Trophoblast cell (in vitro differentiated cells and primary cell): ENCODE data around the gene KNG1. TPM values are rescaled to one million over a fixed set of nuclear protein-coding genes. Genes with fewer than 3 reads are reported as not detected.

Source experiments
- DNase-seq, 2 donors: peaks; one replicate each; pipeline ENCODE4 v3.0.0-alpha.2; 2016
- H2AFZ ChIP-seq: 2 replicates; pipeline ENCODE4 v1.6.1; 2013; ENCODE audit warnings: low read length, moderate library complexity, mild to moderate bottlenecking; ENCODE audit not compliant: insufficient read depth, poor library complexity
- H2AK5ac ChIP-seq: 2 replicates; pipeline ENCODE4 v1.6.1; 2013; ENCODE audit warnings: mild to moderate bottlenecking, low read length
- H2BK120ac ChIP-seq: 2 replicates; pipeline ENCODE4 v1.6.1; 2013; ENCODE audit warnings: low read length, mild to moderate bottlenecking, moderate library complexity; ENCODE audit not compliant: insufficient read depth, poor library complexity
- H2BK12ac ChIP-seq: 2 replicates; pipeline ENCODE4 v1.6.1; 2013; ENCODE audit warnings: mild to moderate bottlenecking, low read length, moderate library complexity
- H2BK5ac ChIP-seq: 2 replicates; pipeline ENCODE4 v1.6.1; 2013; ENCODE audit warnings: low read length, low read depth, moderate library complexity, mild to moderate bottlenecking; ENCODE audit not compliant: poor library complexity
- H3K14ac ChIP-seq: 2 replicates; pipeline ENCODE4 v1.6.1; 2013; ENCODE audit warnings: mild to moderate bottlenecking, low read length
- H3K18ac ChIP-seq: 2 replicates; pipeline ENCODE4 v1.6.1; 2013; ENCODE audit warnings: mild to moderate bottlenecking, low read length
- H3K23ac ChIP-seq: 2 replicates; pipeline ENCODE4 v1.6.1; 2013; ENCODE audit warnings: low read length
- H3K27ac ChIP-seq: 2 replicates; pipeline ENCODE4 v1.5.1; 2013; ENCODE audit warnings: low read depth, mild to moderate bottlenecking, inconsistent platforms, low read length, moderate library complexity
- H3K27me3 ChIP-seq: 2 replicates; pipeline ENCODE4 v1.6.1; 2013; ENCODE audit warnings: inconsistent platforms, mild to moderate bottlenecking, low read length, moderate library complexity; ENCODE audit not compliant: insufficient read depth
- H3K36me3 ChIP-seq, 2 experiments: 1 replicate in 1 of 2; 2 replicates in 1 of 2; pipeline ENCODE4 v1.6.1; 2013; ENCODE audit warnings: low read length in 2 of 2, mild to moderate bottlenecking in 2 of 2, moderate library complexity in 1 of 2; ENCODE audit not compliant: insufficient read depth in 2 of 2, control insufficient read depth in 1 of 2
- H3K4ac ChIP-seq: 2 replicates; pipeline ENCODE4 v1.6.1; 2013; ENCODE audit warnings: low read depth, mild to moderate bottlenecking, low read length, moderate library complexity
- H3K4me1 ChIP-seq, 2 experiments: 1 replicate in 1 of 2; 2 replicates in 1 of 2; pipeline ENCODE4 v1.6.1; 2013; ENCODE audit warnings: low read length in 2 of 2, mild to moderate bottlenecking in 2 of 2, moderate library complexity in 1 of 2; ENCODE audit not compliant: insufficient read depth in 2 of 2, control insufficient read depth in 1 of 2
- H3K4me2 ChIP-seq: 2 replicates; pipeline ENCODE4 v1.6.1; 2013; ENCODE audit warnings: inconsistent platforms, mild to moderate bottlenecking, low read length, moderate library complexity
- H3K4me3 ChIP-seq: 2 replicates; pipeline ENCODE4 v1.5.1; 2013; ENCODE audit warnings: mild to moderate bottlenecking, low read depth, low read length, inconsistent platforms
- H3K79me1 ChIP-seq: one replicate; pipeline ENCODE4 v1.6.1; 2013; ENCODE audit warnings: low read length
- H3K79me2 ChIP-seq: 2 replicates; pipeline ENCODE4 v1.6.1; 2013; ENCODE audit warnings: low read length, mild to moderate bottlenecking; ENCODE audit not compliant: control insufficient read depth, insufficient read depth, poor library complexity
- H3K9ac ChIP-seq: 2 replicates; pipeline ENCODE4 v1.6.1; 2013; ENCODE audit warnings: mild to moderate bottlenecking, low read length
- H3K9me3 ChIP-seq: 2 replicates; pipeline ENCODE4 v1.6.1; 2013; ENCODE audit warnings: low read depth, mild to moderate bottlenecking, control low read depth, inconsistent platforms, low read length; ENCODE audit not compliant: insufficient read depth
- H4K12ac ChIP-seq: 2 replicates; pipeline ENCODE4 v1.6.1; 2013; ENCODE audit warnings: low read depth, mild to moderate bottlenecking, low read length, moderate library complexity
- H4K8ac ChIP-seq: 2 replicates; pipeline ENCODE4 v1.6.1; 2013; ENCODE audit warnings: low read depth, mild to moderate bottlenecking, low read length, moderate library complexity
- H4K91ac ChIP-seq: one replicate; pipeline ENCODE4 v1.6.1; 2013; ENCODE audit warnings: low read depth, mild to moderate bottlenecking, low read length, moderate library complexity
- WGBS: extraction: QIAGEN DNeasy Blood & Tissue Kit; methylation state at CpG from one replicate; pipeline ENCODE4 v1.1.7; 2013; ENCODE audit warnings: missing lambda C conversion rate; ENCODE audit not compliant: insufficient read length, insufficient coverage; ENCODE audit errors: extremely low coverage; 5-methylcytosine and 5-hydroxymethylcytosine counted together
- polyA plus RNA-seq: library from polyadenylated mRNA; stranded (reverse); fragments of 200-250 nt; gene quantifications from 2 replicates; pipeline ENCODE4 v1.2.3, GENCODE V29; 2013

The KNG1 gene
- polyA plus RNA-seq = 0.01 TPM in 1 of 2 replicates, not detected in the other

DNA sequence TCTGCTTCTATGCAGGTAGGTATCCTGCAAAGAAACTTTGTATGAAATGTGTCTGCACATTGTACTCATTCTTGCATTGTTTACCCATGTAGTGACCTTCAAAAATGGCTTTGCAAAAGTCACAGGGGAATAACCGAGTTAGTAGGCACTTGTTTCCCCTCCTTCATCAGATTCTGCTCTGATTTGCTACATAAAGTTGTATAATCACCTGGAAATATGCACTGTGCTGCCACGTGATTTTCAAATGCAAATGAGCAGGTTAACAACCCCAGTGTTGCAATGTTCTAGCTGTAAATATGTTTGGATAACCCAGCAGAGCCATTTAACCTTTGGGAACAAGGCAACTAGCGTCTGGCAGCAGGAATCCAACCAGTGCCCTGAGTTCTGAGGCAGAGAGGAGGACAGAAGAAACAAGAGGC is at the start of gene KNG1:
KNG1 (plus strand) TSS at position 321 of the 419 bp plus-strand sequence. CDS start 184 bp downstream, outside the sequence.
- H3K4ac ChIP-seq = no peak within 1 kb of the TSS

DNA sequence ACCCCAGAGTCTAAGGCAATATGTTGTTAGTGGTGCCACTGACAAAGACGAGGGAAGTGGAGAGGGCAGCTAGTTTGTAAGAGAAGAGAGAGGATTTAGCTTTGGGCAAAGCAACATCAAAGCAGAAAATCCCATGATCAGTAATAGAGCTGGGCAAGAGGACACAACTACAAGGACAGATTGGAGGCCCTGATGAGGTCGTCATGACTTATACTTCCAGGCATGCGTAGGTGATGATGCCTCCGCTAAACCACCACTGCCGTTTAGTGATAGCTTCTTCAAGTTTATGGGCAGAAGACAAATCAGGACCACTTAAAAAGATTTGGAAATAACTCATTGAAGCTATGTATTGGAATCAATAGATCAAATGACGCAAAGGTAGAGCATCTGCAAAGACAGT is 48.7 kb upstream of the KNG1 start:
- no CpG with 5 or more reads among the region's 6 CpGs for WGBS
- H3K4me1 ChIP-seq = peaks cover 2 to 5% of the 10 kb centered on the region in 2 experiments
- no peaks in the 10 kb centered on the region for H3K36me3 ChIP-seq
- no peak overlapping the region for H3K4me2 ChIP-seq
- no peak for DNase-seq
- H3K4ac ChIP-seq = no peak overlapping the region
- no peak overlapping the region for H3K9ac ChIP-seq
- H3K79me2 ChIP-seq = no peaks in the 10 kb centered on the region
- no peak overlapping the region for H4K91ac ChIP-seq
- no peak overlapping the region for H2BK120ac ChIP-seq
- H3K14ac ChIP-seq = no peak overlapping the region
- H3K79me1 ChIP-seq = no peaks in the 10 kb centered on the region
- no peak overlapping the region for H3K4me3 ChIP-seq
- no peak overlapping the region for H4K8ac ChIP-seq
- no peak overlapping the region for H3K18ac ChIP-seq
- no peak overlapping the region for H3K27ac ChIP-seq
- no peaks in the 10 kb centered on the region for H3K27me3 ChIP-seq
- no peaks in the 10 kb centered on the region for H3K9me3 ChIP-seq
- no peak overlapping the region for H2AFZ ChIP-seq
- H2AK5ac ChIP-seq = no peak overlapping the region
- no peak overlapping the region for H2BK12ac ChIP-seq
- no peak overlapping the region for H2BK5ac ChIP-seq
- no peak overlapping the region for H4K12ac ChIP-seq
- H3K23ac ChIP-seq = no peak overlapping the region

More for the DNA sequence above, at the start of gene KNG1:
- Histone ChIP-seq H4K91ac (no peak within 1 kb of the TSS), H2BK12ac (no peak within 1 kb of the TSS), H3K23ac (no peak within 1 kb of the TSS), H3K27me3 (no peaks in the 10 kb centered on the region), H3K79me2 (no peaks in the 10 kb centered on the region), H2AK5ac (no peak within 1 kb of the TSS), H4K12ac (no peak within 1 kb of the TSS), H2BK120ac (no peak within 1 kb of the TSS), H3K36me3 (no peaks in the 10 kb centered on the region), H3K9ac (no peak within 1 kb of the TSS), H4K8ac (no peak within 1 kb of the TSS), H2BK5ac (no peak within 1 kb of the TSS), H3K18ac (no peak within 1 kb of the TSS), H2AFZ (no peak within 1 kb of the TSS), H3K14ac (no peak within 1 kb of the TSS), H3K4me1 (no peaks in the 10 kb centered on the region), H3K27ac (no peak within 1 kb of the TSS), H3K9me3 (peaks cover 1% of the 10 kb centered on the region), H3K79me1 (no peaks in the 10 kb centered on the region), H3K4me2 (no peak within 1 kb of the TSS), H3K4me3 (no peak within 1 kb of the TSS)
- DNase-seq = peak in 1 of 2 donors; percentile 13
- no CpG with 5 or more reads among the region's 3 CpGs for WGBS

DNA sequence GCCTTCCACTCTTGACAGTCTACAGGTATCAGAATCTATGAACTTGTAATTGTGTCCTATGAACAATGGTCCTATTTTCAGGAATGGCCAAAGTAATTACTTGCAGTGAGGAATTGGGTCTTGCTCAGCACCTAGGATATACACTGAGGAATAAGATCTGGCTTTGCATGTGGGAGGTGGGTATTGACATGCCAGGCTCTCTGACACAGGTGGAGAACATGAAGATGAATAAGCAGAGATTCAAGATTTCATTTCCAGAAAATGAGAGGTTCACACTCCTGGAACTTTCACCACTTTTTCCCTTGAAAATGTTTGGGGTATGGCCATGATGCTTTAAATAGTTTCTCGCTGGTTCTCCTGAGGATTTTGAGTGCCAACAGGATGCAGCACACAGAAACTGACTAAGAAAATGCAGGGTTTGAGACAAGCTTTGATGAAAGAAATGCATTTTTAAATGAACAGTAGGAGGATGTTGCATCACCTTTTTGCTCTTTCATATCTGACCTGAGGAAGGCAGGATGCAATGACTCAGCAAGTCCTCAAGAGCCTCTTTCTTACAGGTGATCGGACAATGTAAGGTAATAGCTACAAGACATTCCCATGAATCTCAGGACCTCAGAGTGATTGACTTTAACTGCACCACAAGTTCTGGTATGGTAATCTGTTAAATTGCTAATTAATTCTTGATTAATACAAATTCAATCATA is 47.6 kb upstream of the KNG1 start:
- H2AFZ ChIP-seq = no peak overlapping the region
- H3K79me2 ChIP-seq = no peaks in the 10 kb centered on the region
- no peak overlapping the region for H4K8ac ChIP-seq
- no peak overlapping the region for H2BK12ac ChIP-seq
- no peak overlapping the region for H3K14ac ChIP-seq
- H3K4me1 ChIP-seq = peaks cover 0 to 2% of the 10 kb centered on the region in 2 experiments
- H3K4me2 ChIP-seq = no peak overlapping the region
- peak in 1 of 2 donors; percentile 28 for DNase-seq
- no peak overlapping the region for H2BK120ac ChIP-seq
- H3K4ac ChIP-seq = no peak overlapping the region
- WGBS = no CpG with 5 or more reads among the region's 2 CpGs
- H3K27ac ChIP-seq = no peak overlapping the region
- H3K27me3 ChIP-seq = no peaks in the 10 kb centered on the region
- no peak overlapping the region for H3K9ac ChIP-seq
- no peak overlapping the region for H3K18ac ChIP-seq
- H3K4me3 ChIP-seq = no peak overlapping the region
- no peak overlapping the region for H4K91ac ChIP-seq
- no peaks in the 10 kb centered on the region for H3K9me3 ChIP-seq
- H3K23ac ChIP-seq = no peak overlapping the region
- H2AK5ac ChIP-seq = no peak overlapping the region
- no peaks in the 10 kb centered on the region for H3K36me3 ChIP-seq
- no peak overlapping the region for H2BK5ac ChIP-seq
- H4K12ac ChIP-seq = no peak overlapping the region
- no peaks in the 10 kb centered on the region for H3K79me1 ChIP-seq

DNA sequence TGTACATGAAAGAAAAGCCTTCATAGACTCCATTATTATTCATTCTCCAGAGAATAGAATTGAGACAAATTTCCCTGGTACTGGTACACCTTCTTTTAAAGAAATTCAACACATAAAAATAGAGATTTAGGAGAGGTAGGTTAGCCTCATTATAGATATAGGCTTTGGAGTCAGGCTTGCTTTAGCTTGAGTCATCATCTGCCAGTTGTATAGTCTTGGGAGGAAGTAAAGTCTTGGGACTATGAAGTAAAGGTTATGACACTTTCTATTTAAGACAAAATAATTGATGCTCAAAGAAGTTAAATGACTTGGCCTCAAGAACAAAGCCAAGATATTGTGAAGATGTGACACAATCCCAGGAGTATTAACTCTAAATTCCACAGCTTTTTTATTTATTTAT is 47.0 kb upstream of the KNG1 start:
- Histone ChIP-seq H3K14ac (no peak overlapping the region), H2BK5ac (no peak overlapping the region), H3K79me2 (no peaks in the 10 kb centered on the region), H4K12ac (no peak overlapping the region), H3K4ac (no peak overlapping the region), H2BK12ac (no peak overlapping the region), H4K8ac (no peak overlapping the region), H3K27me3 (no peaks in the 10 kb centered on the region), H3K23ac (no peak overlapping the region), H3K4me1 (peaks cover 0 to 2% of the 10 kb centered on the region in 2 experiments), H3K18ac (no peak overlapping the region), H3K4me3 (no peak overlapping the region), H3K27ac (no peak overlapping the region), H2AK5ac (no peak overlapping the region), H3K9me3 (no peaks in the 10 kb centered on the region), H3K79me1 (no peaks in the 10 kb centered on the region), H3K9ac (no peak overlapping the region), H2BK120ac (no peak overlapping the region), H3K36me3 (no peaks in the 10 kb centered on the region), H3K4me2 (no peak overlapping the region), H2AFZ (no peak overlapping the region), H4K91ac (no peak overlapping the region)
- DNase-seq = no peak
